HG03045 (cell line): ENCODE data around the gene GABRG2.
"Not testable (repeated sequence)": the region's sequence is repeated elsewhere in the genome, so short reads cannot be mapped to it uniquely, and the experiment has no call there.

Experiments
- ATAC-seq: cut with Tn5 transposase; IDR thresholded peaks from one replicate; pipeline ENCODE4 v1.9.1; 2021; ENCODE audit warnings: mild to moderate bottlenecking, moderate library complexity; ENCODE audit not compliant: unreplicated experiment

The GABRG2 gene

GRCh38 chr5:162067655-162068411 lies at the start of gene GABRG2:
Gene GABRG2 (plus strand): TSS chr5:162067773. CDS start chr5:162068000, 227 bp downstream.
- no peak for ATAC-seq

GRCh38 chr5:162025312-162025711 lies 42.3 kb upstream of the GABRG2 start:
- ATAC-seq, result no peak

- no peak for ATAC-seq
Observed at GRCh38 chr5:162026803-162027202, 40.8 kb upstream of the GABRG2 start.

GRCh38 chr5:162037431-162037830 lies 30.1 kb upstream of the GABRG2 start:
- ATAC-seq, result no peak

- no peak for ATAC-seq
Observed at GRCh38 chr5:162047279-162047678, 20.3 kb upstream of the GABRG2 start.

- no peak for ATAC-seq
Observed at GRCh38 chr5:162052676-162053075, 14.9 kb upstream of the GABRG2 start.

GRCh38 chr5:162055095-162055494 lies 12.5 kb upstream of the GABRG2 start:
- not testable (repeated sequence) for ATAC-seq

- ATAC-seq, result no peak
Observed at GRCh38 chr5:162067162-162067561, 411 bp upstream of the GABRG2 start.

GRCh38 chr5:162068412-162068811 lies 839 bp downstream of the GABRG2 start:
- ATAC-seq, result no peak

GRCh38 chr5:162068936-162069335 lies 1.4 kb downstream of the GABRG2 start:
- no peak for ATAC-seq

GRCh38 chr5:162078805-162079204 lies 11.2 kb downstream of the GABRG2 start:
- ATAC-seq, result no peak

- no peak for ATAC-seq
Observed at GRCh38 chr5:162091336-162091735, 23.8 kb downstream of the GABRG2 start.

- no peak for ATAC-seq
Observed at GRCh38 chr5:162096448-162096847, 28.9 kb downstream of the GABRG2 start.

GRCh38 chr5:162107591-162107990 lies 40.0 kb downstream of the GABRG2 start:
- ATAC-seq, result no peak

GRCh38 chr5:162119801-162120200 lies 52.2 kb downstream of the GABRG2 start:
- no peak for ATAC-seq

- no peak for ATAC-seq
Observed at GRCh38 chr5:162128117-162128516, 60.5 kb downstream of the GABRG2 start.

- ATAC-seq, result no peak
Observed at GRCh38 chr5:162132348-162132747, 64.8 kb downstream of the GABRG2 start.

- no peak for ATAC-seq
Observed at GRCh38 chr5:162139190-162139589, 71.6 kb downstream of the GABRG2 start.

- ATAC-seq, result no peak
Observed at GRCh38 chr5:162154242-162154641, 86.7 kb downstream of the GABRG2 start.

GRCh38 chr5:162160401-162160800 lies 92.8 kb downstream of the GABRG2 start:
- ATAC-seq, result no peak

GRCh38 chr5:162163663-162164062 lies 96.1 kb downstream of the GABRG2 start:
- no peak for ATAC-seq

- no peak for ATAC-seq
Observed at GRCh38 chr5:162174358-162174974, 106.9 kb downstream of the GABRG2 start.
